GM23248 (cell line): ENCODE results near the gene SIDT2.

Source experiments
- EZH2 ChIP-seq: fragments of 200-600 bp; sonication (generic); IDR thresholded peaks from 2 replicates; pipeline ENCODE4 v1.6.1; 2018; ENCODE audit warnings: antibody characterized with exemption, mild to moderate bottlenecking; ENCODE audit not compliant: insufficient read depth, poor library complexity, severe bottlenecking
- EZH2phosphoT487 ChIP-seq: fragments of 200-600 bp; sonication (generic); IDR thresholded peaks from 2 replicates; pipeline ENCODE4 v1.6.1; 2018; ENCODE audit warnings: antibody characterized with exemption, moderate library complexity, mild to moderate bottlenecking, low read depth; ENCODE audit not compliant: insufficient read depth

- TF ChIP-seq EZH2phosphoT487 (no peak), EZH2 (no peak)
Observed at GRCh38 chr11:117195761-117196160, 17.2 kb downstream of the SIDT2 start.
